Kidney (tissue), 14 donors: ENCODE measurements around the gene CCDC110. TPM values are rescaled to one million over a fixed set of nuclear protein-coding genes. Genes with fewer than 3 reads are reported as not detected.

Experiments
- DNase-seq, 5 donors: peaks; one replicate each; pipeline ENCODE4 v3.0.0-alpha.2; 2013 to 2020
- FAIRE-seq: peaks from 2 replicates; lab custom pipeline; 2012; peaks lifted over from hg19 to GRCh38; lab: Jason Lieb, UNC
- H3K27ac ChIP-seq, 2 donors: one replicate each; pipeline ENCODE4 v1.7.0; 2013; ENCODE audit warnings: low read depth in 2 of 2, low read length in 2 of 2, inconsistent platforms in 1 of 2
- H3K27me3 ChIP-seq: one replicate; pipeline ENCODE4 v1.7.1; 2013; ENCODE audit warnings: low read length, inconsistent platforms; ENCODE audit not compliant: control insufficient read depth, insufficient read depth
- H3K36me3 ChIP-seq, 3 donors: one replicate each; pipeline versions ENCODE4 v1.7.0 to v1.7.1; 2013; ENCODE audit warnings: low read length in 3 of 3, control low read depth in 1 of 3, inconsistent platforms in 1 of 3; ENCODE audit not compliant: insufficient read depth in 3 of 3, control insufficient read depth in 2 of 3
- H3K4me1 ChIP-seq, 3 donors: one replicate each; pipeline versions ENCODE4 v1.7.0 to v1.7.1; 2013; ENCODE audit warnings: low read length in 3 of 3, inconsistent platforms in 1 of 3, low read depth in 1 of 3; ENCODE audit not compliant: control insufficient read depth in 2 of 3, insufficient read depth in 2 of 3
- H3K4me3 ChIP-seq, 3 donors: one replicate each; pipeline versions ENCODE4 v1.7.0 to v1.8.1; 2013; ENCODE audit warnings: low read length in 3 of 3, control low read depth in 1 of 3, inconsistent platforms in 1 of 3
- H3K9ac ChIP-seq, 3 donors: one replicate each; pipeline versions ENCODE4 v1.7.0 to v1.7.1; 2013; ENCODE audit warnings: low read length in 3 of 3, control low read depth in 1 of 3, inconsistent platforms in 1 of 3
- H3K9me3 ChIP-seq, 3 donors: one replicate each; pipeline versions ENCODE4 v1.7.0 to v1.7.1; 2013; ENCODE audit warnings: low read length in 3 of 3, control low read depth in 1 of 3, inconsistent platforms in 1 of 3; ENCODE audit not compliant: control insufficient read depth in 2 of 3, insufficient read depth in 1 of 3
- CTCF ChIP-seq: IDR thresholded peaks from 3 replicates; pipeline ENCODE4 v1.5.1; 2012; ENCODE audit warnings: mild to moderate bottlenecking, moderate library complexity, borderline replicate concordance; ENCODE audit not compliant: insufficient read depth; ENCODE audit errors: extremely low read depth
- intact Hi-C: fragments of 100-400 bp; cut with DNase I; formaldehyde crosslinking; loops from one replicate; pipeline ENCODE4 v1.11.1; 2022
- polyA plus RNA-seq: library from polyadenylated mRNA; stranded (reverse); fragments of 350-450 nt; fragmentation: Illumina TruSeq; extraction: RNeasy Lipid Tissue Mini Kit (QIAGEN cat#74804); gene quantifications from one replicate; pipeline ENCODE4 v1.2.3, GENCODE V29; 2014; ENCODE audit warnings: low read depth, low replicate concordance; ENCODE audit not compliant: insufficient read depth
- total RNA-seq: library from RNA; stranded (reverse); fragmentation: NEBNext Ultra II Directional; extraction: Animal tissue kit (Norgen Biotek cat#: 25700); gene quantifications from one replicate; pipeline ENCODE4 v1.2.1, GENCODE V29; 2021
- donor health status: control.
- donor health status: control.
- donor health status: control.
- donor health status: control.
- donor health status: control.
- donor health status: DM: yes; HTN: yes; CAD: no.
- donor health status: Normal renal cell carcinoma (clear cell type).

CCDC110 gene
- total and polyA plus RNA-seq, 2 donors from 2014 or later = 2.2 to 4.5 TPM

- Histone ChIP-seq H3K36me3 (no peaks in the 10 kb centered on the region), H3K9ac (no peak overlapping the region), H3K27me3 (no peaks in the 10 kb centered on the region), H3K27ac (no peak overlapping the region), H3K4me1 (peaks cover 0 to 2% (median 0%) of the 10 kb centered on the region in 3 donors), H3K9me3 (no peaks in the 10 kb centered on the region), H3K4me3 (no peak overlapping the region)
- no peak for TF ChIP-seq CTCF
- intact Hi-C loops = loop anchor here (10.0 kb wide), 1 partner anchor 125 kb away; no protein-coding TSS in a partner anchor
- DNase-seq (peak in 2 of 5 donors; percentile 14 to 59), FAIRE-seq (no peak)
Measured at GRCh38 chr4:185469580-185470154, 1.9 kb downstream of the CCDC110 start.

GRCh38 chr4:185468999-185469398 is 2.5 kb downstream of the CCDC110 start:
- intact Hi-C loops = no loop called here
- H3K27ac ChIP-seq = no peak overlapping the region
- FAIRE-seq (no peak), DNase-seq (no peak)
- no peak for TF ChIP-seq CTCF
- peaks cover 0 to 2% (median 0%) of the 10 kb centered on the region in 3 donors for H3K4me1 ChIP-seq
- no peaks in the 10 kb centered on the region for H3K27me3 ChIP-seq
- no peak overlapping the region for H3K4me3 ChIP-seq
- no peaks in the 10 kb centered on the region for H3K9me3 ChIP-seq
- no peaks in the 10 kb centered on the region for H3K36me3 ChIP-seq
- no peak overlapping the region for H3K9ac ChIP-seq

GRCh38 chr4:185467991-185468390 is 3.5 kb downstream of the CCDC110 start:
- FAIRE-seq = no peak
- Histone ChIP-seq H3K36me3 (no peaks in the 10 kb centered on the region), H3K9ac (no peak overlapping the region), H3K27me3 (no peaks in the 10 kb centered on the region), H3K27ac (no peak overlapping the region), H3K4me1 (peaks cover 0 to 2% (median 0%) of the 10 kb centered on the region in 3 donors), H3K4me3 (no peak overlapping the region), H3K9me3 (no peaks in the 10 kb centered on the region)
- intact Hi-C loops = no loop called here
- DNase-seq = no peak
- TF ChIP-seq CTCF = no peak
